G401 (cell line): ENCODE measurements around the gene ADGRB3. TPM values are rescaled to one million over a fixed set of nuclear protein-coding genes. Genes with fewer than 3 reads are reported as not detected.
"Not testable (repeated sequence)": the region's sequence is repeated elsewhere in the genome, so short reads cannot be mapped to it uniquely, and the experiment has no call there.

Experiments
- DNase-seq: peaks from one replicate; pipeline ENCODE4 v3.0.0-alpha.2; 2015; ENCODE audit warnings: low spot score
- in situ Hi-C: cut with HindIII; loops from 2 replicates; pipeline ENCODE4 v1.10.0; 2016; ENCODE audit warnings: low sequenced_read_pairs, mixed read lengths
- total RNA-seq: library from RNA; depleted of rRNA; stranded (reverse); fragments of >200 nt; shearing (Covaris generic); gene quantifications from 2 replicates; pipeline ENCODE4 v1.2.3, GENCODE V29; 2014

ADGRB3 gene
- total RNA-seq, 1 experiment from 2014 or later, result not detected

DNA sequence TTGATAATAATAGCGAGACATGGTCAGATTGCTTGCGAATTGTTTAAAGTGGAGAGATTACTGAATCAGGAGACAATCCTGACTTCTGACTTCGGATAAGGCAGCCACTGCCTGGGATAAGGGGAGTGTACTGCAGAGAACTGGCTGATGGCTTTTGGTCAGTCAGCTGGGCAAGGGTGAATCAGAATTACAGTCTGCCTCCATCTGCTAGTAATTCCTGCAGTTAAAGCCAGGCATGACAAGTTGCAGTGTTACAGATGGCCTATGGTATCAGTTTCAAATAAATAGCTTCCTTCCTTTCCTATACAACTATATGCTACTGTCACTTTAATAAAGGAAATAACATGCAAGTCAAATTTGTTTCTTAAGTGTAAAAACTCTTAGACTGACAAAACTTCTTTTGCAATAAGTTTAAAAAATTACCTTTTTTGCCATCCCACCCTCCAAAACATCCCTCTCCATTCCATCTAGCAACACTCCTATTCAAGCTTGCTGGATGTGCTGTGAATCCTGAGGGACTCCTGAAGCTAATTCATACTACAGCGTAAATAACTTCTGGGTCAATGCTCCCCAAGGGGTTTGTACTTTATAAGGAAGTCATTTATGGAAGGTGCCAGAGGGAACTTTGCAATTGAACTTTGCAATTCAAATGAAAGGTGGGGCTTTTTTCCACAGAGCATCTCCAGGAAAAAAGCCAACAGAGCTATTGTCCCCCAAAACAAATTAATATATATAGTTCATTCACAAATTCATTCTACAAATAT, 245.2 kb downstream of the ADGRB3 start:
- peak; percentile 36 for DNase-seq
- in situ Hi-C loops, result no loop called here

GRCh38 chr6:68883325-68883724, 248.2 kb downstream of the ADGRB3 start:
- in situ Hi-C loops, DNase-seq: not testable (repeated sequence)

GRCh38 chr6:68891419-68891818, 256.3 kb downstream of the ADGRB3 start:
- in situ Hi-C loops, result no loop called here

GRCh38 chr6:68892452-68892851, 257.4 kb downstream of the ADGRB3 start:
- in situ Hi-C loops, result no loop called here
- DNase-seq, result no peak

More at GRCh38 chr6:68891419-68891818, 256.3 kb downstream of the ADGRB3 start:
- DNase-seq, result no peak

DNA sequence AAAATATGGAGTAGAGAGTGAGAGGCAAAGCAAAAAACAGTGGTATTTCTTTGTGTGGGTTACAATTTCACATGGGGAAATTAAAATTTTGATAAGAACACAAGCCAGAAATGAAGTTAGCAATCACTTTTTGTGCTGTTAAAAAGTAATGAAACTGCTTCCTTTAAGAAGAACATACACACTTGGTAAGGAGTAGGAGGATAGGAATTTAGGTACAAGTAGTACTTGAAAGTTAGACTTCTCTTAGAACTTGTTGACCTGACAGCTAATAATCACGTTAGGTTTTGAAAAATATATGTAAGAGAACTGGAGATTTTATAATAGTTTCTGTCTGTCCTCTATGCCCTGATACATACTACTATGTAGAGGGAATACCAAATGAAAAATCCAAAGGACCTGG, 260.8 kb downstream of the ADGRB3 start:
- DNase-seq, result no peak

DNA sequence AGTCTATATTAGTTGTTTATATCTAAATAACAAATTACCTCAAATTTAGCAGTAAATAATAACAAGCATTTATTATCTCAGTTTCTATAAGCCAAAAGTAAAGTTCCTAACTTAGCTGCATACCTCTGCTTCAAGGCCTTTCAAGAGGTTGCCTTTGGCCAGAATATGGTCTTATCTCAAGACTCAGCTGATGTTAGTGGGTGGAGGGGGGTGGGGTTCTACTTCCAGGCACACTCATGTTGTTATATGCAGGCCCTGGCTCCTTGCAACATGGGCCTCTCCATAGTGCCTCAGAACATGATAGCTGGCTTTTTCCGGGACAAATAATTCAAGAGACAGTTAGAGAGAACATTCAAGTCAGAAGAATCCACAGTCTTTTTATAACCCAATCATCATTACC, 266.0 kb downstream of the ADGRB3 start:
- in situ Hi-C loops, result no loop called here
- no peak for DNase-seq

More for the DNA sequence above, 260.8 kb downstream of the ADGRB3 start:
- in situ Hi-C loops, result no loop called here

DNA sequence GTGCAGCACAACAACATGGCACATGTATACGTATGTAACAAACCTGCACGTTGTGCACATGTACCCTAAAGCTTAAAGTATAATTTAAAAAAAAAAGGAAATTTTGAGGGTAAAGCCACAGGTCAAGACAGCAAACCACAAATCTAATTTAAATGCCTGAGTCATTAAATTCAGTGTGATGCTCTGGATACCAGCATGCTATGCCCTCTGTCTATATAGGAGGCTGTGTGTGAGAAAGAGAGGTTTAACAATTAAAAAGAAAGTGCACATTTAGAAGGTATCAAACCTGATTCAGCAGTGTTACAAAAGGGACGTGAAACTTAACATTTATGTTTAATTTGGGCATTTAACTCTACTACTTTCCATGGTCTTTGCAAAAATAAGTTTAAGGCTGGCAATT, 276.3 kb downstream of the ADGRB3 start:
- in situ Hi-C loops, result no loop called here

GRCh38 chr6:68911811-68912210, 276.7 kb downstream of the ADGRB3 start:
- in situ Hi-C loops, result no loop called here

More for the DNA sequence above, 276.3 kb downstream of the ADGRB3 start:
- DNase-seq, result no peak

GRCh38 chr6:68912805-68913204, 277.7 kb downstream of the ADGRB3 start:
- DNase-seq, in situ Hi-C loops: not testable (repeated sequence)

More at GRCh38 chr6:68911811-68912210, 276.7 kb downstream of the ADGRB3 start:
- no peak for DNase-seq

DNA sequence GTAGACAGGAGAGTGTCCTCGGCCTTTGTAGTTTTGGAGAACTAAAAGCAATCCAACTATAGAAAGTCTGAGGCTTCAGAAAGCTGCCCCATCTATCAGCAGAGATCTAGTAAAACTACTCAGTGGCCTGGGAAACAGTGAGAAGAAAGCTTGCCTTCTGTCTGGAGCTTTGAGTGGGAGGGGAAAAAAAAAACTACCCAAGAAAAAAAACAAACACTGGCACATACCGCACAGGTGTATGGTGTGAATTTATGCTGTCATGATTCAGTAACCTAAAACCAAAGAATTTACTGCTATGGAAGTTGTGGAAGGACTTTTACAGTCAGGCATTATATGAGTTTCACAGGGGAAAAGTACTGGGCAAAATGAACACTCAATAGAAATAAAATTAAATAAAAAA, 280.5 kb downstream of the ADGRB3 start:
- in situ Hi-C loops, result no loop called here
- no peak for DNase-seq

DNA sequence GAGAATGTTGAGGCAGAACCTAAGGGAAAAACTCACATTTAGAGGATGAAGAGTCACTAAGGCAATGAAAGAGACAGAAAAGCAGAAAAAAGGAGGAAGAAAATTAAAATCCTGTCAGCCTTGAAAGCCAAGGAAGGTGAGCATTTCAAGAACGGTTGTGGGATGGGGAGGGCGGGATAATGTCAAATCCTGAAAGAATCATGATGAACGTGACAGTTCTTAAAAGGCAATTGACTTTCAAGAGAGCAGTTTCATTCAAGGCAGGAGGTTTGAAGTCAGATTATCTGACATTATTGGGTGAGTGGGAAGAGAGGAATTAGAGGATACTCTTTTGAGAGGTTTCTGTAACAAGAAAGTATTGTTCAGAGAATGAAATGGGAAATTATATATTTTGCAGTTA, 284.5 kb downstream of the ADGRB3 start:
- in situ Hi-C loops, result no loop called here
- DNase-seq, result no peak

- in situ Hi-C loops, result no loop called here
- DNase-seq, result no peak
Measured at GRCh38 chr6:68941345-68941744, 306.3 kb downstream of the ADGRB3 start.

GRCh38 chr6:68947721-68948120, 312.6 kb downstream of the ADGRB3 start:
- in situ Hi-C loops, result no loop called here
- no peak for DNase-seq

DNA sequence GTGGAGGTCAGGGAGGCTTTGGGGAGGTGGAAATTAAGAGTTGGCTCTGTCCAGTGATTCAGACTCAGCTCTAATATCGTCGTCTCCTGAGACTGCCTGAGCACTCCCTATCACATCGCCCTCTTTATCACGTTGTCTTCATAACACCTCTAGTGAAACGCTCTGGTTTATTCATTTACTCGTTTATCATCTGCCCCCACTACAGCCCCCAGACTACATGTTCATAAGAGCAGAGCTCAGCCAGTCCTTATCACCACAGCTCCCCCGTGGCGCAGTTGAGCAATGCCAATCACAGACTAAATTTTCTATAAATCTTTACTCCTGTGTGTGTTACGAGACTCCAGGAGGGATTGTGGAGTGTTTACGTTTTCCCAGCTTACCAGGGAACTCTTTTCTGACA, 316.2 kb downstream of the ADGRB3 start:
- in situ Hi-C loops, result no loop called here

GRCh38 chr6:68958327-68958726, 323.2 kb downstream of the ADGRB3 start:
- in situ Hi-C loops, result no loop called here
- peak; percentile 53 for DNase-seq

More for the DNA sequence above, 316.2 kb downstream of the ADGRB3 start:
- DNase-seq, result no peak

- in situ Hi-C loops, result no loop called here
- peak; percentile 72 for DNase-seq
Measured at GRCh38 chr6:68967549-68968300, 332.6 kb downstream of the ADGRB3 start.

DNA sequence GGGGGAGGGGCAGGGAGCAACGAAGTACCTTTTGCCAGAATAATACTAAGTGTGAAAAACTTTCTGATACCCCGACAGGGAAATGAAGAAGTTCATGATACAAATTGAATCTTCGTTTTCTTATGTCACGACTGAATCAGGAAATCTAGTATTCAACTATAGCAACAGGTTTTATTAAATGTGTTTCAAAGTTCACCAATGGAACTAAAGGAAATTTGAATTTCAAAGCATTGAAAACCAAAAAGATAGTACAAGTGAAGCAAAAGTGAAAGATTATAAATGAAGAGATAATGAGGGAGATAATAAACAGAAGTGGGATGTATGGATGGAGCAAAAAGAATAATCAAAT, 333.2 kb downstream of the ADGRB3 start:
- in situ Hi-C loops, result no loop called here
- no peak for DNase-seq

- in situ Hi-C loops, result no loop called here
- no peak for DNase-seq
Measured at GRCh38 chr6:68973066-68973465, 338.0 kb downstream of the ADGRB3 start.

- DNase-seq, result peak; percentile 76
- in situ Hi-C loops, result no loop called here
Measured at GRCh38 chr6:68975064-68975463, 340.0 kb downstream of the ADGRB3 start.

GRCh38 chr6:68975816-68976215, 340.7 kb downstream of the ADGRB3 start:
- in situ Hi-C loops, result no loop called here
- no peak for DNase-seq
